K562 (cell line): ENCODE data around the gene EFHC1. TPM values are rescaled to one million over a fixed set of nuclear protein-coding genes. Genes with fewer than 3 reads are reported as not detected.

ENCODE experiments used
- ARID1B ChIP-seq: fragments of 450-650 bp; IDR thresholded peaks from 2 replicates; pipeline ENCODE4 v1.6.1; 2016; ENCODE audit warnings: antibody characterized with exemption, mild to moderate bottlenecking, inconsistent platforms
- ARNT ChIP-seq, 2 experiments: fragments of 450-650 bp; IDR thresholded peaks; 2 replicates each; pipeline ENCODE4 v1.6.1; 2016; ENCODE audit warnings: mild to moderate bottlenecking in 1 of 2
- CREM ChIP-seq: IDR thresholded peaks from 2 replicates; pipeline ENCODE4 v1.6.1; 2014; ENCODE audit warnings: antibody characterized with exemption, low read depth
- DIDO1 ChIP-seq: fragments of 450-650 bp; IDR thresholded peaks from 2 replicates; pipeline ENCODE4 v1.6.1; 2016; ENCODE audit warnings: low read depth, missing biosample characterization, missing genetic modification characterization
- DPF2 ChIP-seq: fragments of 450-650 bp; IDR thresholded peaks from 2 replicates; pipeline ENCODE4 v1.6.1; 2016
- JUND ChIP-seq, 2 experiments: IDR thresholded peaks; 2 replicates in 1 of 2; 3 replicates in 1 of 2; pipeline ENCODE4 v1.6.1; 2011; ENCODE audit warnings: borderline replicate concordance in 2 of 2, low read depth in 2 of 2, low read length in 2 of 2, improper control_type of control experiment in 1 of 2, missing biosample characterization in 1 of 2, missing genetic modification characterization in 1 of 2, missing genetic modification reagents in 1 of 2
- KDM5B ChIP-seq: fragments of 200-600 bp; sonication (generic); IDR thresholded peaks from 2 replicates; pipeline ENCODE4 v1.6.1; 2012; ENCODE audit warnings: low read depth, mild to moderate bottlenecking, moderate library complexity, low read length, control low read depth, inconsistent platforms; ENCODE audit not compliant: insufficient replicate concordance
- LEF1 ChIP-seq: fragments of 450-650 bp; IDR thresholded peaks from 2 replicates; pipeline ENCODE4 v1.6.1; 2016; ENCODE audit warnings: mild to moderate bottlenecking
- MAFG ChIP-seq: fragments of 450-650 bp; conservative IDR thresholded peaks from 2 replicates; pipeline ENCODE4 v1.6.1; 2016; ENCODE audit warnings: missing genetic modification characterization, missing compliant biosample characterization
- POLR2B ChIP-seq: fragments of 450-650 bp; IDR thresholded peaks from 2 replicates; pipeline ENCODE4 v1.6.1; 2018; ENCODE audit warnings: low read depth; ENCODE audit not compliant: partially characterized antibody
- ZKSCAN1 ChIP-seq: fragments of 150-350 bp; IDR thresholded peaks from 2 replicates; pipeline ENCODE4 v1.6.1; 2016; ENCODE audit warnings: low read depth, low read length
- ZNF282 ChIP-seq: sonication (generic); formaldehyde crosslinking; IDR thresholded peaks from 2 replicates; pipeline ENCODE4 v1.8.1; 2023; ENCODE audit warnings: missing genetic modification reagents
- ZNF77 ChIP-seq: fragments of 250-450 bp; sonication (Bioruptor Pico); IDR thresholded peaks from 2 replicates; pipeline ENCODE4 v1.5.0; 2020
- ZNF778 ChIP-seq: fragments of 450-650 bp; formaldehyde crosslinking; IDR thresholded peaks from 2 replicates; pipeline ENCODE4 v1.4.0; 2020; ENCODE audit warnings: mild to moderate bottlenecking, moderate library complexity
- polyA plus RNA-seq, 8 experiments: library from polyadenylated mRNA; depleted of rRNA in 4 of 8; stranded (reverse) in 5 of 8; unstranded in 3 of 8; fragments of >200 nt; fragmentation: Nextera tagmentation in 2 of 8; fragmentation: Illumina TruSeq in 1 of 8; extraction: Ambion mirVana in 2 of 8; extraction: Trizol in 1 of 8; gene quantifications; 2 replicates each; pipeline versions ENCODE4 v1.2.1 to v1.2.3, GENCODE V29; 2011 to 2014; ENCODE audit warnings: inconsistent platforms in 1 of 8, missing spikeins in 1 of 8
- total RNA-seq, 7 experiments: library from RNA; depleted of rRNA in 6 of 7; stranded (reverse); fragments of >200 nt in 6 of 7; fragmentation: Illumina TruSeq in 2 of 7; extraction: Trizol in 2 of 7; gene quantifications; 2 replicates each; pipeline versions ENCODE4 v1.2.1 to v1.2.3, GENCODE V29; 2011 to 2021; ENCODE audit warnings: low replicate concordance in 1 of 7
- TF ChIP-seq, protein P1 (sequence below): fragments of 450-650 bp; IDR thresholded peaks from 2 replicates; pipeline ENCODE4 v1.6.1; 2016; ENCODE audit warnings: low read depth
- TF ChIP-seq, protein P2 (sequence below): fragments of 450-650 bp; IDR thresholded peaks from one replicate; pipeline ENCODE4 v1.6.1; 2018; ENCODE audit warnings: mild to moderate bottlenecking, moderate library complexity; ENCODE audit not compliant: partially characterized antibody
- TF ChIP-seq, protein P3 (sequence below), 2 experiments: fragments of 450-650 bp; IDR thresholded peaks; 2 replicates each; pipeline ENCODE4 v1.6.1; 2016

Gene EFHC1
- total and polyA plus RNA-seq, 9 of the 15 experiments (the other 6 are each of a cell fraction or from before 2014, with no cell fraction given) = 9.5 to 31.0 (median 14.9) TPM

DNA sequence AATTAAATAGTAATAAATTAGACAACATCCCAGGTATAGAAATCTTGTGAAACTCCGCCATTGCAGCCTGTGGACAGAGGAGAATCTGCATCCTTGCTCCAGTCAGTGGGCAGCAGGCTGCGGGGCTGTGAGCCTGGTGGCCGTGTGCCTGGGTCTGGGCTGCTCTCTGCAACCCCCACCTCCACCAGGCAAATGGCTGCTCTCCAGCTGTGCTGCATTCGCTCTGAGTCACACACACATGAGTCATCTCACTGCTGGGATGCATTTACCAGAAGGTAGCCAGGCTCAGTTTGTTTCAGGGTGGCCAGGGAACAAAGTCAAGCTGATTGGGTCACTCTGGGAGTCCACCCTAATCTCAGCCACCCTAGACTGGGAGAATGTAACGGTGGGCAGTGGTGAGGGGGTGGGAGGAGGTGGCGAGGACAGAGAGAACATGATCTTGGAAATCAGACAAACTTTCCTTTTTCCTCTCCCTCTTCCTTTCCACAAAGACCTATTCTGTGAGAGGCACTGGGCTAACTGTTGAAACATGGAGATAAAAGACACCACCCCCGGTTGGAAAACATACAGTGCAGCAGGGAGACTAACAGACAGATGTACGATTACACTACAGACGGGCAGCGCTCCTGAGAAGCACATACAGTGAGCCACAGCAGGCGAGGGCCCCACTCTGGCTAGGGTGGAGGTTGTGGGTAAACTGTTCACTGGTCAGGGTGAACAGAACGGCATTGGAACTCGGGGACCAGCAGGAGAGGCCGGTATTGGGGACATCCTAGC, 97.5 kb downstream of the EFHC1 start (continued):
- TF ChIP-seq, protein P1, sequence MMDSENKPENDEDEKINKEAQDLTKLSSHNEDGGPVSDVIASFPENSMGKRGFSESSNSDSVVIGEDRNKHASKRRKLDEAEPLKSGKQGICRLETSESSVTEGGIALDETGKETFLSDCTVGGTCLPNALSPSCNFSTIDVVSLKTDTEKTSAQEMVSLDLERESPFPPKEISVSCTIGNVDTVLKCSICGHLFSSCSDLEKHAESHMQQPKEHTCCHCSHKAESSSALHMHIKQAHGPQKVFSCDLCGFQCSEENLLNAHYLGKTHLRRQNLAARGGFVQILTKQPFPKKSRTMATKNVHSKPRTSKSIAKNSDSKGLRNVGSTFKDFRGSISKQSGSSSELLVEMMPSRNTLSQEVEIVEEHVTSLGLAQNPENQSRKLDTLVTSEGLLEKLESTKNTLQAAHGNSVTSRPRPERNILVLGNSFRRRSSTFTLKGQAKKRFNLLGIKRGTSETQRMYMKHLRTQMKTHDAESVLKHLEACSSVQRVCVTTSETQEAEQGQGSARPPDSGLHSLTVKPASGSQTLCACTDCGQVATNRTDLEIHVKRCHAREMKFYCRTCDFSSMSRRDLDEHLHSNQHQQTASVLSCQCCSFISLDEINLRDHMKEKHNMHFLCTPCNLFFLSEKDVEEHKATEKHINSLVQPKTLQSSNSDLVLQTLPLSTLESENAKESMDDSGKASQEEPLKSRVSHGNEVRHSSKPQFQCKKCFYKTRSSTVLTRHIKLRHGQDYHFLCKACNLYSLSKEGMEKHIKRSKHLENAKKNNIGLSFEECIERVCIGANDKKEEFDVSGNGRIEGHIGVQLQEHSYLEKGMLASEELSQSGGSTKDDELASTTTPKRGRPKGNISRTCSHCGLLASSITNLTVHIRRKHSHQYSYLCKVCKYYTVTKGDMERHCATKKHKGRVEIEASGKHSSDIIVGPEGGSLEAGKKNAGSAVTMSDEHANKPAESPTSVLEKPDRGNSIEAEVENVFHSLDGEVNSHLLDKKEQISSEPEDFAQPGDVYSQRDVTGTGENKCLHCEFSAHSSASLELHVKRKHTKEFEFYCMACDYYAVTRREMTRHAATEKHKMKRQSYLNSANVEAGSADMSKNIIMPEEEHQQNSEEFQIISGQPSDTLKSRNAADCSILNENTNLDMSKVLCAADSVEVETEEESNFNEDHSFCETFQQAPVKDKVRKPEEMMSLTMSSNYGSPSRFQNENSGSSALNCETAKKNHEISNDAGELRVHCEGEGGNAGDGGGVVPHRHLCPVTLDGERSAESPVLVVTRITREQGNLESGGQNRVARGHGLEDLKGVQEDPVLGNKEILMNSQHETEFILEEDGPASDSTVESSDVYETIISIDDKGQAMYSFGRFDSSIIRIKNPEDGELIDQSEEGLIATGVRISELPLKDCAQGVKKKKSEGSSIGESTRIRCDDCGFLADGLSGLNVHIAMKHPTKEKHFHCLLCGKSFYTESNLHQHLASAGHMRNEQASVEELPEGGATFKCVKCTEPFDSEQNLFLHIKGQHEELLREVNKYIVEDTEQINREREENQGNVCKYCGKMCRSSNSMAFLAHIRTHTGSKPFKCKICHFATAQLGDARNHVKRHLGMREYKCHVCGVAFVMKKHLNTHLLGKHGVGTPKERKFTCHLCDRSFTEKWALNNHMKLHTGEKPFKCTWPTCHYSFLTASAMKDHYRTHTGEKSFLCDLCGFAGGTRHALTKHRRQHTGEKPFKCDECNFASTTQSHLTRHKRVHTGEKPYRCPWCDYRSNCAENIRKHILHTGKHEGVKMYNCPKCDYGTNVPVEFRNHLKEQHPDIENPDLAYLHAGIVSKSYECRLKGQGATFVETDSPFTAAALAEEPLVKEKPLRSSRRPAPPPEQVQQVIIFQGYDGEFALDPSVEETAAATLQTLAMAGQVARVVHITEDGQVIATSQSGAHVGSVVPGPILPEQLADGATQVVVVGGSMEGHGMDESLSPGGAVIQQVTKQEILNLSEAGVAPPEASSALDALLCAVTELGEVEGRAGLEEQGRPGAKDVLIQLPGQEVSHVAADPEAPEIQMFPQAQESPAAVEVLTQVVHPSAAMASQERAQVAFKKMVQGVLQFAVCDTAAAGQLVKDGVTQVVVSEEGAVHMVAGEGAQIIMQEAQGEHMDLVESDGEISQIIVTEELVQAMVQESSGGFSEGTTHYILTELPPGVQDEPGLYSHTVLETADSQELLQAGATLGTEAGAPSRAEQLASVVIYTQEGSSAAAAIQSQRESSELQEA = no peak
- TF ChIP-seq DIDO1 = no peak
- peak; percentile 85 for TF ChIP-seq LEF1
- no peak for TF ChIP-seq ZNF282 (CRISPR knock-in tag)
- TF ChIP-seq MAFG (tag) = peak; percentile 34; the same call in 1 of the 2 replicates
- TF ChIP-seq ZNF778 (CRISPR knock-in tag) = no peak
- TF ChIP-seq ARNT (IDR thresholded peaks at IDR 0.05) = no peak
- TF ChIP-seq ZKSCAN1 = peak; percentile 76; the same call in 1 of the 2 replicates
- TF ChIP-seq ZNF77 (CRISPR knock-in tag) = no peak
- peak; percentile 93 for TF ChIP-seq ARID1B
- TF ChIP-seq, protein P2, sequence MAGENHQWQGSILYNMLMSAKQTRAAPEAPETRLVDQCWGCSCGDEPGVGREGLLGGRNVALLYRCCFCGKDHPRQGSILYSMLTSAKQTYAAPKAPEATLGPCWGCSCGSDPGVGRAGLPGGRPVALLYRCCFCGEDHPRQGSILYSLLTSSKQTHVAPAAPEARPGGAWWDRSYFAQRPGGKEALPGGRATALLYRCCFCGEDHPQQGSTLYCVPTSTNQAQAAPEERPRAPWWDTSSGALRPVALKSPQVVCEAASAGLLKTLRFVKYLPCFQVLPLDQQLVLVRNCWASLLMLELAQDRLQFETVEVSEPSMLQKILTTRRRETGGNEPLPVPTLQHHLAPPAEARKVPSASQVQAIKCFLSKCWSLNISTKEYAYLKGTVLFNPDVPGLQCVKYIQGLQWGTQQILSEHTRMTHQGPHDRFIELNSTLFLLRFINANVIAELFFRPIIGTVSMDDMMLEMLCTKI = no peak
- TF ChIP-seq JUND (IDR thresholded peaks at IDR 0.05; ENCODE audit: borderline replicate concordance, low read depth, low read length) = peak; percentile 100
- TF ChIP-seq JUND (tag; IDR thresholded peaks at IDR 0.05; ENCODE audit: borderline replicate concordance, low read depth, low read length) = peak; percentile 100
- peak; percentile 71 for TF ChIP-seq KDM5B
- TF ChIP-seq POLR2B = peak; percentile 77
- peak; percentile 78 for TF ChIP-seq CREM
- peak; percentile 98 for TF ChIP-seq DPF2
- TF ChIP-seq, protein P3, sequence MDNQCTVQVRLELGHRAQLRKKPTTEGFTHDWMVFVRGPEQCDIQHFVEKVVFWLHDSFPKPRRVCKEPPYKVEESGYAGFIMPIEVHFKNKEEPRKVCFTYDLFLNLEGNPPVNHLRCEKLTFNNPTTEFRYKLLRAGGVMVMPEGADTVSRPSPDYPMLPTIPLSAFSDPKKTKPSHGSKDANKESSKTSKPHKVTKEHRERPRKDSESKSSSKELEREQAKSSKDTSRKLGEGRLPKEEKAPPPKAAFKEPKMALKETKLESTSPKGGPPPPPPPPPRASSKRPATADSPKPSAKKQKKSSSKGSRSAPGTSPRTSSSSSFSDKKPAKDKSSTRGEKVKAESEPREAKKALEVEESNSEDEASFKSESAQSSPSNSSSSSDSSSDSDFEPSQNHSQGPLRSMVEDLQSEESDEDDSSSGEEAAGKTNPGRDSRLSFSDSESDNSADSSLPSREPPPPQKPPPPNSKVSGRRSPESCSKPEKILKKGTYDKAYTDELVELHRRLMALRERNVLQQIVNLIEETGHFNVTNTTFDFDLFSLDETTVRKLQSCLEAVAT (IDR thresholded peaks at IDR 0.05) = peak; percentile 51 to 71; a peak in 3 of 4 replicates
